Kidney (tissue), 14 donors: ENCODE results near the gene ATP1A1. TPM values are rescaled to one million over a fixed set of nuclear protein-coding genes. Genes with fewer than 3 reads are reported as not detected.

Experiments used
- DNase-seq, 5 donors: peaks; one replicate each; pipeline ENCODE4 v3.0.0-alpha.2; 2013 to 2020
- FAIRE-seq: peaks from 2 replicates; lab custom pipeline; 2012; peaks lifted over from hg19 to GRCh38; lab: Jason Lieb, UNC
- H3K27ac ChIP-seq, 2 donors: one replicate each; pipeline ENCODE4 v1.7.0; 2013; ENCODE audit warnings: low read depth in 2 of 2, low read length in 2 of 2, inconsistent platforms in 1 of 2
- H3K27me3 ChIP-seq: one replicate; pipeline ENCODE4 v1.7.1; 2013; ENCODE audit warnings: low read length, inconsistent platforms; ENCODE audit not compliant: control insufficient read depth, insufficient read depth
- H3K36me3 ChIP-seq, 3 donors: one replicate each; pipeline versions ENCODE4 v1.7.0 to v1.7.1; 2013; ENCODE audit warnings: low read length in 3 of 3, control low read depth in 1 of 3, inconsistent platforms in 1 of 3; ENCODE audit not compliant: insufficient read depth in 3 of 3, control insufficient read depth in 2 of 3
- H3K4me1 ChIP-seq, 3 donors: one replicate each; pipeline versions ENCODE4 v1.7.0 to v1.7.1; 2013; ENCODE audit warnings: low read length in 3 of 3, inconsistent platforms in 1 of 3, low read depth in 1 of 3; ENCODE audit not compliant: control insufficient read depth in 2 of 3, insufficient read depth in 2 of 3
- H3K4me3 ChIP-seq, 3 donors: one replicate each; pipeline versions ENCODE4 v1.7.0 to v1.8.1; 2013; ENCODE audit warnings: low read length in 3 of 3, control low read depth in 1 of 3, inconsistent platforms in 1 of 3
- H3K9ac ChIP-seq, 3 donors: one replicate each; pipeline versions ENCODE4 v1.7.0 to v1.7.1; 2013; ENCODE audit warnings: low read length in 3 of 3, control low read depth in 1 of 3, inconsistent platforms in 1 of 3
- H3K9me3 ChIP-seq, 3 donors: one replicate each; pipeline versions ENCODE4 v1.7.0 to v1.7.1; 2013; ENCODE audit warnings: low read length in 3 of 3, control low read depth in 1 of 3, inconsistent platforms in 1 of 3; ENCODE audit not compliant: control insufficient read depth in 2 of 3, insufficient read depth in 1 of 3
- CTCF ChIP-seq: IDR thresholded peaks from 3 replicates; pipeline ENCODE4 v1.5.1; 2012; ENCODE audit warnings: mild to moderate bottlenecking, moderate library complexity, borderline replicate concordance; ENCODE audit not compliant: insufficient read depth; ENCODE audit errors: extremely low read depth
- intact Hi-C: fragments of 100-400 bp; cut with DNase I; formaldehyde crosslinking; loops from one replicate; pipeline ENCODE4 v1.11.1; 2022
- polyA plus RNA-seq: library from polyadenylated mRNA; stranded (reverse); fragments of 350-450 nt; fragmentation: Illumina TruSeq; extraction: RNeasy Lipid Tissue Mini Kit (QIAGEN cat#74804); gene quantifications from one replicate; pipeline ENCODE4 v1.2.3, GENCODE V29; 2014; ENCODE audit warnings: low read depth, low replicate concordance; ENCODE audit not compliant: insufficient read depth
- total RNA-seq: library from RNA; stranded (reverse); fragmentation: NEBNext Ultra II Directional; extraction: Animal tissue kit (Norgen Biotek cat#: 25700); gene quantifications from one replicate; pipeline ENCODE4 v1.2.1, GENCODE V29; 2021
- donor health status: control.
- donor health status: control.
- donor health status: control.
- donor health status: control.
- donor health status: control.
- donor health status: DM: yes; HTN: yes; CAD: no.
- donor health status: Normal renal cell carcinoma (clear cell type).

The ATP1A1 gene
- total and polyA plus RNA-seq, 2 donors from 2014 or later, result 1,218 to 2,241 TPM

- no peak overlapping the region for H3K9ac ChIP-seq
- H3K4me1 ChIP-seq, result no peaks in the 10 kb centered on the region
- no peaks in the 10 kb centered on the region for H3K9me3 ChIP-seq
- H3K4me3 ChIP-seq, result no peak overlapping the region
- no peak overlapping the region for H3K27ac ChIP-seq
- TF ChIP-seq CTCF, result no peak
- DNase-seq, result no peak
- no peak for FAIRE-seq
- H3K27me3 ChIP-seq, result no peaks in the 10 kb centered on the region
- intact Hi-C loops, result no loop called here
- no peaks in the 10 kb centered on the region for H3K36me3 ChIP-seq
Measured at GRCh38 chr1:116356067-116356466, 17.0 kb upstream of the ATP1A1 start.

- Histone ChIP-seq H3K36me3 (no peaks in the 10 kb centered on the region), H3K4me3 (no peak overlapping the region), H3K27me3 (no peaks in the 10 kb centered on the region), H3K27ac (no peak overlapping the region), H3K4me1 (no peaks in the 10 kb centered on the region), H3K9me3 (no peaks in the 10 kb centered on the region), H3K9ac (no peak overlapping the region)
- intact Hi-C loops, result no loop called here
- TF ChIP-seq CTCF, result no peak
- DNase-seq (no peak), FAIRE-seq (no peak)
Measured at GRCh38 chr1:116356673-116357072, 16.4 kb upstream of the ATP1A1 start.

- Histone ChIP-seq H3K9me3 (no peaks in the 10 kb centered on the region), H3K27ac (no peak overlapping the region), H3K4me3 (no peak overlapping the region), H3K9ac (no peak overlapping the region), H3K4me1 (no peaks in the 10 kb centered on the region), H3K36me3 (no peaks in the 10 kb centered on the region), H3K27me3 (no peaks in the 10 kb centered on the region)
- DNase-seq (no peak), FAIRE-seq (no peak)
- intact Hi-C loops, result no loop called here
- no peak for TF ChIP-seq CTCF
Measured at GRCh38 chr1:116357487-116357886, 15.6 kb upstream of the ATP1A1 start.
